GM10266 (cell line): ENCODE measurements around the gene DOCK1.

Experiments used
- DNase-seq: peaks from one replicate; pipeline ENCODE4 v3.0.0; 2012; ENCODE audit errors: extremely low spot score
- TF ChIP-seq, protein P1 (sequence below): IDR thresholded peaks from 2 replicates; pipeline ENCODE4 v1.5.1; 2012; ENCODE audit warnings: mild to moderate bottlenecking, low read depth; ENCODE audit not compliant: control insufficient read depth, insufficient read depth; ENCODE audit errors: missing control alignments

The DOCK1 gene

DNA sequence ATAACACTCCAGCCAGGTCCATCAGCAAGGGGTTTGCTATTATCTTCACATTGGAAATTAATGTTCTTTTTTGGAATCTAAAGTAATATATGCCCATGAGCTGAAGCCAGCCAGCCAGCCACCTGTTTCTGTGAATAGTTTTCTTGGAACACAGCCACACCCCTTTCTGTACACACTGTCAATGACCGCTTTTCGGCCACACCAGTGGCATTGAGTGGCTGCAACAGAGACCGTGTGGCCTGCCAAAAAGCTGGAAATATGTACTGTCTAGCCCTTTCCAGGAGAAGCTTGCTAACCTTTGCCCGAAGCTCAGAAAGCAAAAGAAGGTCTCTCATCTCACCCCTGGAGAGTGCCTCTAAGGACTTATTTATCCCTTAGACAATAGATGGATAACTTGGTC, 545.4 kb downstream of the DOCK1 start:
- no peak for DNase-seq
- TF ChIP-seq, protein P1, sequence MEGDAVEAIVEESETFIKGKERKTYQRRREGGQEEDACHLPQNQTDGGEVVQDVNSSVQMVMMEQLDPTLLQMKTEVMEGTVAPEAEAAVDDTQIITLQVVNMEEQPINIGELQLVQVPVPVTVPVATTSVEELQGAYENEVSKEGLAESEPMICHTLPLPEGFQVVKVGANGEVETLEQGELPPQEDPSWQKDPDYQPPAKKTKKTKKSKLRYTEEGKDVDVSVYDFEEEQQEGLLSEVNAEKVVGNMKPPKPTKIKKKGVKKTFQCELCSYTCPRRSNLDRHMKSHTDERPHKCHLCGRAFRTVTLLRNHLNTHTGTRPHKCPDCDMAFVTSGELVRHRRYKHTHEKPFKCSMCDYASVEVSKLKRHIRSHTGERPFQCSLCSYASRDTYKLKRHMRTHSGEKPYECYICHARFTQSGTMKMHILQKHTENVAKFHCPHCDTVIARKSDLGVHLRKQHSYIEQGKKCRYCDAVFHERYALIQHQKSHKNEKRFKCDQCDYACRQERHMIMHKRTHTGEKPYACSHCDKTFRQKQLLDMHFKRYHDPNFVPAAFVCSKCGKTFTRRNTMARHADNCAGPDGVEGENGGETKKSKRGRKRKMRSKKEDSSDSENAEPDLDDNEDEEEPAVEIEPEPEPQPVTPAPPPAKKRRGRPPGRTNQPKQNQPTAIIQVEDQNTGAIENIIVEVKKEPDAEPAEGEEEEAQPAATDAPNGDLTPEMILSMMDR: no peak

DNA sequence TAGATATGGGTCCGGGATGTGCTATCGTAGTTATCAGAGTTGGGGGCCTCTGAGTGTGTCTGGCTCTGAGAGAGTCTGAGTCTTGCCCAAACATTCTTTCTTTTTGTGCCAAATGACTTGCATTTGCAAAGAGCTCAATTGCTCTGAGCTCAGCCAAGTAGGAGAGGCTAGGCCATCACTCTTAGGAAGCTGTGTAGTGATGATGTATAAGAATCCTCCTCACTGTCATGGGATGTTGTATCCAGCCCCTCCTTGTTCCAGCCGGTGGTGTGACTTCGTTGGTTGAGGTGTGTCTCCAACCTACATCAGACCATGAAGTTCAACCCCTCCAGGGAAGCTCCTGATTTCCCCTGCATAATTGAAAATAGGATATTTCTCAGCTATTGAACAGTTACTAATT, 546.4 kb downstream of the DOCK1 start:
- DNase-seq: no peak
- TF ChIP-seq, protein P1: no peak

DNA sequence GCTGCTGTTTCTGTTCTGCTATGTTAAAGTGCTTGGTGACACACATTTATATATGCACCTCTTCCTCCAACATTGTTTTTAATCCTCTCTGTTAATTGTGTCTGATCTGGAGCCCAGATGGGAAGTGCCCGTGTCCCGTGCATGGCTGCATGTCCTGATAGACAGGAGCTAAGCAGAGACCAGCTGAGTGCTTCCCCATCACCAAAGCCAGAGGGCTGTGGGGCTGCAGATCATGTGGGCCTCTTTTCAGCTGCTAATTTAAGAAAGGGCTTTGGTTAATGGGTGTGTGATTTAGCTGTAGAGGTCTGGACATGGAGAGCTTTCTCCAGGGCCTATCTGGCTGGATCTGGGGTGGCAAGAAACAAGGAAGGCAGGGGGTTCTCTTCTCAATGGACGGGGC, 547.3 kb downstream of the DOCK1 start:
- TF ChIP-seq, protein P1: no peak
- no peak for DNase-seq

DNA sequence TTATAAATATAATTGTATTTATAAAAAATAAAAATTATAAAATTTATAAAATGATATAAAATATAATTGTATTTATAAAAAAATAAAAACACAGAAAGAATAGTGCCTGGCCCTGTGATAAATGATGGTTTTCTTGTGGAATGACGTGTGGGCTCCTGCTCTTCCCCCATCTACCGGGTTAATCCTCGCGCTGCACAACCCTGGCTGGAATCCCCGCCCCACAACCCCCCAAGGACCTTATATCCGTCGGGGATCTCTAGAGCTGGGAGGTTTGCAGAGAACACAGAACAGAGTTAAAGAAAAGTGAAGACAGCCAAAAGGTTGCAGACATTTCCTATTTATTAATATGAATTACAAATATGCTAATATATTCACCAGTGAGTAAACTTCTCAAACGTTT, 548.5 kb downstream of the DOCK1 start:
- TF ChIP-seq, protein P1: no peak
- DNase-seq: no peak

DNA sequence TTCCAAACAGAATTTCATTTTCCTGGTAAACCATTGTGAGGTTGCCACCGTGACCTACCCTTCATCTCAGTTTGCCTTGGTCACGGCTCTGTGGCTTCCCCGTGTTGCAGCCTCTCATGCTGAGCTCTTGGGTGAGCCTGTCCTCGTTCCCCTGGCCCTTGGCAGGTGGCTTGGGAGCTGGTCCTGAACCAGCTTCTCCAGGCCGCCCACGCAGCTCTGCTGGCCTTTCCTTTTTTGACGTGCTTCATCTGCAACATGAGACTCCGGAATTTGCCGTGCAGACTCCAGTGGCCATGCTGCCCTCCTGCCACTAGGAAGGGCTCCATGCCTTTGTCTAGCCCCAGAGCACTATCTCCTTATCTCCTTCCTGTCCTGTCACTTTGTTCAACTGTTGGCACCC, 550.9 kb downstream of the DOCK1 start:
- TF ChIP-seq, protein P1: no peak
- DNase-seq: no peak

DNA sequence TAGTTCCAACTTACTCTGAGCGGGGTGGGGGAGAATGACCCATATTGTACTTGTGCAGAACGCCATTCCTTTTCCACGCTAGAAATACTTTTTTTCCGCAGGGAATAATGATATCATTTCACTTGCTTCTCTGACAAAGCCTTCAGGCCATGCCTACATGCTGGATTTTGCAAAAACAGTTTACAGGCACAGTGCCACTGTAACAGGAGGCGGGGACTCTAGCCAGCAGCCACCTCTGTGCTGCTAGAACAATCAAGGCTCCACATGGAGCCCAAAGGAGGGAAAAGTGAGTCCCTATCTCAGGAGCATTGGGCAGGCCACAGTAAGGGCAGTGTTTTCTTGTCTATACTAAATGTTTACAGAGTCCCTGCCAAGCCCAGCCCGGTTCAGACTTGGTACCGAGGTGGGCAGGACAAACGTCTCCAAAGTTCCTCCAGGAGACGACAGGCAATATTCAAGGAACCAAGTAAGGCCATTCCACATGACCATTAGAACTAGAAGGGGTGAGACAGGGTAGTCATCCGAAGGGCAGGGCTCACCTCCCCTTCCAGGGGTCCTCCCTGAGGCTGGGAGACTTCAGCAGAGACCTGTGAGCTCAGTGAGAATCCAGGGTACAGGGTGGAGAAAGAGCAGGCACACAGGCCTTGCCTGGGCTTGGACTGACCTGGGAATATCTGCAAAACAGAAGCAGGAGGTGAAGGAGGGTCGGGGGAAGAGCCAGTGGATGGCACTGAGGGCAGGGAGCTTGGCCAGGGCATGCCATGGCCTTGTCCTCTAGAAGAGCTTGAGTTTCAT, 553.0 kb downstream of the DOCK1 start:
- TF ChIP-seq, protein P1: no peak

DNA sequence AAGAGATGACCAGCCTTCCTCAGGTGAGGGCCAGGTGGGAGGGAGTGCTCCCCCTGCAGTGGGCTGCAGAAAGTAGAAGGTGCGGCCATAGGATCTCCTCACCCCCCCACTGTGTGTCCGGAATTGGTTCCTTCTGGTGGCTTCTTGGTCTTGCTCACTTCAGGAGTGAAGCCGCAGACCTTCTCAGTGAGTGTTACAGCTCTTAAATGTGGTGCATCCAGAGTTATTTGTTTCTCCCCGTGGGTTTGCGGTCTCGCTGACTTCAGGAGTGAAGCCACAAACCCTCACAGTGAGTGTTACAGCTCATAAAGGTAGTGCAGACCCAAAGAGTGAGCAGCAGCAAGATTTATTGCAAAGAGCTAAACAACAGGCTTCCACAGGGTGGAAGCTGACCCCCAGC, 553.6 kb downstream of the DOCK1 start:
- DNase-seq: no peak
- TF ChIP-seq, protein P1: no peak

More for the DNA sequence above, 553.0 kb downstream of the DOCK1 start:
- DNase-seq: no peak
